Suprapubic skin (tissue), 4 donors: ENCODE data around the gene SPATA9. TPM values are rescaled to one million over a fixed set of nuclear protein-coding genes. Genes with fewer than 3 reads are reported as not detected.

Experiments used
- DNase-seq, 2 donors: peaks; one replicate each; pipeline ENCODE4 v3.0.0-alpha.2; 2019; ENCODE audit warnings: low spot score in 2 of 2
- H3K27ac ChIP-seq: fragments of 200-600 bp; sonication (generic); one replicate; pipeline ENCODE4 v1.5.1; 2019
- H3K27me3 ChIP-seq: fragments of 200-600 bp; sonication (generic); one replicate; pipeline ENCODE4 v1.5.1; 2019
- H3K36me3 ChIP-seq: fragments of 200-600 bp; sonication (generic); one replicate; pipeline ENCODE4 v1.5.1; 2019
- H3K4me1 ChIP-seq: fragments of 200-600 bp; sonication (generic); one replicate; pipeline ENCODE4 v1.5.1; 2019
- H3K4me3 ChIP-seq: fragments of 200-600 bp; sonication (generic); one replicate; pipeline ENCODE4 v1.5.1; 2019; ENCODE audit warnings: mild to moderate bottlenecking
- H3K9me3 ChIP-seq: fragments of 200-600 bp; sonication (generic); one replicate; pipeline ENCODE4 v1.5.1; 2019
- CTCF ChIP-seq, 2 donors: fragments of 200-600 bp in 1 of 2; fragments of 450-650 bp in 1 of 2; sonication (generic) in 1 of 2; IDR thresholded peaks; one replicate each; pipeline ENCODE4 v1.5.1; 2016 to 2019; ENCODE audit warnings: antibody characterized with exemption in 2 of 2, mild to moderate bottlenecking in 1 of 2, moderate library complexity in 1 of 2
- EP300 ChIP-seq: sonication (generic); formaldehyde crosslinking; IDR thresholded peaks from one replicate; pipeline ENCODE4 v1.6.1; 2017; ENCODE audit warnings: antibody characterized with exemption
- POLR2A ChIP-seq, 2 donors: fragments of 450-650 bp; IDR thresholded peaks; one replicate each; pipeline ENCODE4 v1.6.1; 2017; ENCODE audit warnings: antibody characterized with exemption in 2 of 2, mild to moderate bottlenecking in 2 of 2, moderate library complexity in 2 of 2
- POLR2AphosphoS5 ChIP-seq, 3 donors: sonication (generic); formaldehyde crosslinking; IDR thresholded peaks; one replicate each; pipeline ENCODE4 v1.6.1; 2017; ENCODE audit warnings: antibody characterized with exemption in 3 of 3
- WGBS: methylation state at CpG from one replicate; pipeline ENCODE4 v1.1.5; 2018; 5-methylcytosine and 5-hydroxymethylcytosine counted together
- total RNA-seq, 4 donors: library from RNA; depleted of rRNA; stranded (reverse); fragments of >200 nt; gene quantifications; one replicate each; pipeline ENCODE4 v1.1.0, GENCODE V29; 2016

Gene SPATA9
- total RNA-seq, 4 donors from 2014 or later = not detected

DNA sequence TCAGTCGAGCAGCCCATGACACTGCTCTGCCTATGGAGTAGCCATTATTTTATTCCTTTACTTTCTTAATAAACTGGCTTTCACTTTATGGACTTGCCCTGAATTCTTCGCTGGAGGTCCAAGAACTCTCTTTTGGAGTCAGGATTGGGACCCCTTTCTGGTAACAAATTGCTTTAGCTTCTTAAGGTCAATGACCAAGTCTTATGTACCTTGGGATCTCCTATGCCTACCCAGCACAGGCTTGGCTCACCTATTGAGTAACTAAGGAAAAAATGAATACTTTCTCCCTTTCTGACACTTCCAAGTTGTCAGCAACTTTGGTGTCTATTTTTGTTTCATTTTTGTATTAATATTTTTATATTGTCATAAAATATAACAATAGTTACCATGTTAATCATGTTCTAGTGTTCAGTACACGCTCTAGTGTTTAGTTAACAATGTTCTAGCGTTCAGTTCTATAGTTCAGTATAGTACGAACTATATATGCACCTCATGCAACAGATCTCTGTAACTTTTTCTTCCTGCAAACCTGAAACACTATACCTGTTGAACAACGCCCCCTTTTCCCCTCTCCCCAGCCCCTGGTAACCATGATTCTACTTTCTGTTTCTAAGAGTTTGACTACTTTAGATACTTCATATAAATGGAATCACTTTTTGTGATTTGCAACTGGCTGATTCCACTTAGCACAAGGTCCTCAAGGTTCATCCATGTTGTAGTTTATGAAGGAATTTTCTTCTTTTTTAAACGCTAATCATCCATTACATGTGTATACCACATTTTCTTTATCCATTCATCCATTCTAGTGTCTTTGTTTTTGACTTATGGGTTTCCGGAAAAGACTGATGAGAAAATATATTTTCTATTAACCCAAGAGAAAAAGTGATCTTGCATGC lies 46.6 kb upstream of the SPATA9 start:
- H3K27me3 ChIP-seq = no peaks in the 10 kb centered on the region
- no peaks in the 10 kb centered on the region for H3K36me3 ChIP-seq
- H3K27ac ChIP-seq = peak overlapping the region; percentile 4
- 92% methylated on average over 8 of the region's 8 CpGs for WGBS
- peaks cover 52% of the 10 kb centered on the region for H3K4me1 ChIP-seq
- DNase-seq = no peak
- TF ChIP-seq POLR2AphosphoS5 (IDR thresholded peaks at IDR 0.05) = no peak
- TF ChIP-seq POLR2A (IDR thresholded peaks at IDR 0.05) = no peak
- TF ChIP-seq EP300 = no peak
- no peak for TF ChIP-seq CTCF (IDR thresholded peaks at IDR 0.05)
- H3K4me3 ChIP-seq = no peak overlapping the region
- H3K9me3 ChIP-seq = no peaks in the 10 kb centered on the region

- no peak for DNase-seq
- H3K9me3 ChIP-seq = no peaks in the 10 kb centered on the region
- no peaks in the 10 kb centered on the region for H3K27me3 ChIP-seq
- no peak overlapping the region for H3K4me3 ChIP-seq
- 85% methylated on average over 3 of the region's 3 CpGs for WGBS
- H3K4me1 ChIP-seq = peaks cover 49% of the 10 kb centered on the region
- H3K27ac ChIP-seq = peak overlapping the region; percentile 62
- no peaks in the 10 kb centered on the region for H3K36me3 ChIP-seq
- no peak for TF ChIP-seq EP300
- TF ChIP-seq CTCF (IDR thresholded peaks at IDR 0.05) = no peak
Observed at GRCh38 chr5:95728494-95729114, 45.8 kb upstream of the SPATA9 start.

DNA sequence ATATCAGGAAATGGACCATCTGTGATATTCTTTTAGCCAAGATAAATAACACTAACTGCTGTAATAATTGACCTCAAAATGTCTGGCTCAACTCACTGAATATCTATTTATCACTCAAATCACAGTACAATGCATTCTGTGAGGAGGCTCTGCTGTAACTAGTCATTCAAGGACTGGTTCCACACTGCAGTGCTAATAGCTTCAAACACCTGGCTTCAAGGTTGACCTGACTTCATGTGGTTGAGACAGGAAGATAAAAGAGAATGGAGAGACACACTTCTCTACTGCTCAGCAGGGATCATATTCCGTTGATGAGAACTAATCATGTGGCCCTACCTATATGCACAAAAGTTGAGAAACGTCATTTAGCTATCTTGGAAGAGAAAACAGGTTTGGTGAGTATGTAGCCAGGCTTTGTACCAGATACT lies 45.0 kb upstream of the SPATA9 start:
- H3K27ac ChIP-seq = peak overlapping the region; percentile 62
- no peaks in the 10 kb centered on the region for H3K36me3 ChIP-seq

GRCh38 chr5:95726811-95727763 lies 44.3 kb upstream of the SPATA9 start:
- H3K36me3 ChIP-seq = no peaks in the 10 kb centered on the region
- peaks cover 44% of the 10 kb centered on the region for H3K4me1 ChIP-seq
- H3K4me3 ChIP-seq = no peak overlapping the region
- H3K9me3 ChIP-seq = no peaks in the 10 kb centered on the region
- WGBS = 61% methylated on average over 5 of the region's 5 CpGs
- peak overlapping the region; percentile 62 for H3K27ac ChIP-seq
- TF ChIP-seq EP300 (no peak), CTCF (IDR thresholded peaks at IDR 0.05) (no peak), POLR2A (IDR thresholded peaks at IDR 0.05) (no peak), POLR2AphosphoS5 (IDR thresholded peaks at IDR 0.05) (no peak)
- DNase-seq = no peak
- no peaks in the 10 kb centered on the region for H3K27me3 ChIP-seq

More for the DNA sequence above, 45.0 kb upstream of the SPATA9 start:
- no peak for DNase-seq
- Histone ChIP-seq H3K4me3 (no peak overlapping the region), H3K9me3 (no peaks in the 10 kb centered on the region), H3K4me1 (peaks cover 44% of the 10 kb centered on the region), H3K27me3 (no peaks in the 10 kb centered on the region)
- WGBS = 60% methylated on average over 2 of the region's 2 CpGs
- TF ChIP-seq EP300 = no peak
- no peak for TF ChIP-seq POLR2AphosphoS5 (IDR thresholded peaks at IDR 0.05)
- TF ChIP-seq POLR2A (IDR thresholded peaks at IDR 0.05) = no peak
- no peak for TF ChIP-seq CTCF (IDR thresholded peaks at IDR 0.05)
